Glutamatergic neuron (in vitro differentiated cells): Measurements from ENCODE around the gene RET. TPM values are rescaled to one million over a fixed set of nuclear protein-coding genes. Genes with fewer than 3 reads are reported as not detected.

ENCODE experiments used
- DNase-seq: peaks from one replicate; pipeline ENCODE4 v3.0.0; 2022
- H3K27ac Mint-ChIP-seq: one replicate; pipeline ENCODE4 v1.8.0; 2020; ENCODE audit warnings: mild to moderate bottlenecking, mixed read lengths, inconsistent platforms; ENCODE audit not compliant: unreplicated experiment
- H3K27me3 Mint-ChIP-seq: one replicate; pipeline ENCODE4 v1.8.0; 2020; ENCODE audit warnings: mild to moderate bottlenecking, moderate library complexity, mixed read lengths, inconsistent platforms; ENCODE audit not compliant: unreplicated experiment
- H3K36me3 Mint-ChIP-seq: one replicate; pipeline ENCODE4 v1.8.0; 2020; ENCODE audit warnings: mild to moderate bottlenecking, mixed read lengths, inconsistent platforms; ENCODE audit not compliant: unreplicated experiment
- H3K4me1 Mint-ChIP-seq: one replicate; pipeline ENCODE4 v1.8.0; 2020; ENCODE audit warnings: mild to moderate bottlenecking, low read depth, mixed read lengths, inconsistent platforms; ENCODE audit not compliant: unreplicated experiment
- H3K4me3 Mint-ChIP-seq: one replicate; pipeline ENCODE4 v1.8.0; 2020; ENCODE audit warnings: mild to moderate bottlenecking, mixed read lengths, inconsistent platforms; ENCODE audit not compliant: unreplicated experiment
- H3K9me3 Mint-ChIP-seq: one replicate; pipeline ENCODE4 v1.8.0; 2020; ENCODE audit warnings: mild to moderate bottlenecking, moderate library complexity, mixed read lengths, inconsistent platforms; ENCODE audit not compliant: unreplicated experiment
- total RNA-seq: library from RNA; stranded (reverse); fragmentation: NEBNext Ultra II Directional; extraction: Animal tissue kit (Norgen Biotek cat#: 25700); gene quantifications from one replicate; pipeline ENCODE4 v1.2.1, GENCODE V29; 2021; ENCODE audit not compliant: unreplicated experiment
- TF ChIP-seq, protein P1 (sequence below): fragments of 200-600 bp; sonication (generic); IDR thresholded peaks from one replicate; pipeline ENCODE4 v1.5.0; 2021; ENCODE audit not compliant: partially characterized antibody, unreplicated experiment

RET gene
- total RNA-seq, 1 donor from 2014 or later: 34.7 TPM

DNA sequence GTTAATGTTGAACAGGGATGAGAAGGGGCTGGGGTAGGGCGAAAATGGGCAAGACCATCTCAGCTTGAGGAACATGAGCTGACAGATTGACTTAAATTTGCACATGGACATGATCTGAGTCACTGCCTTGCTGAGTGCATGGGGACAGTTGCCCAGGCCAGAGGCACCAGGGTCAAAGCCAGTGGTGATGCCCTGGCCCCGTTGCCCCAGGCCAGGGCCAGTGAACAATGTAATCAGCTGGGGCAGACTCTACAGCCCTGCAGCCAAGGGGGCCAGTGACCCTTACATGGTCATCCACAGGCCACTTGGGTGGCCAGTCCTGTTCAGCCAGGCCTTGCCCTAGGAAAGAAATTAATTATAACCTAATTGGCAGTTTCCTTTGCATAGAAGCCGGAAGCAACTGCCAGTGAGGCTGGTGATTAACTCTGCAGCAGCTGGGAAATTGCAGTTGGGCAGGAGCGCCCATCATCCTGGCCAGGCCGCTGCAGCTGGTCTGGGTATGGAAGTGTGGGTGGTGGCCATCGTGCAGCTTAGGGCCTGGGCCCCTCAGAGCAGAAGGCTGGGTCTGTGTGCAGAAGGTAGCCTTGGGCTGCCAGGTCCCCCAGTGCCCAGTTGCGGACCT is 9.6 kb downstream of the RET start:
- Mint-ChIP-seq H3K4me1 (peaks cover 2% of the 10 kb centered on the region), H3K27me3 (peaks cover 17% of the 10 kb centered on the region), H3K36me3 (peaks cover 8% of the 10 kb centered on the region), H3K27ac (no peak overlapping the region), H3K4me3 (no peak overlapping the region), H3K9me3 (peaks cover 11% of the 10 kb centered on the region)
- DNase-seq: no peak
- TF ChIP-seq, protein P1, sequence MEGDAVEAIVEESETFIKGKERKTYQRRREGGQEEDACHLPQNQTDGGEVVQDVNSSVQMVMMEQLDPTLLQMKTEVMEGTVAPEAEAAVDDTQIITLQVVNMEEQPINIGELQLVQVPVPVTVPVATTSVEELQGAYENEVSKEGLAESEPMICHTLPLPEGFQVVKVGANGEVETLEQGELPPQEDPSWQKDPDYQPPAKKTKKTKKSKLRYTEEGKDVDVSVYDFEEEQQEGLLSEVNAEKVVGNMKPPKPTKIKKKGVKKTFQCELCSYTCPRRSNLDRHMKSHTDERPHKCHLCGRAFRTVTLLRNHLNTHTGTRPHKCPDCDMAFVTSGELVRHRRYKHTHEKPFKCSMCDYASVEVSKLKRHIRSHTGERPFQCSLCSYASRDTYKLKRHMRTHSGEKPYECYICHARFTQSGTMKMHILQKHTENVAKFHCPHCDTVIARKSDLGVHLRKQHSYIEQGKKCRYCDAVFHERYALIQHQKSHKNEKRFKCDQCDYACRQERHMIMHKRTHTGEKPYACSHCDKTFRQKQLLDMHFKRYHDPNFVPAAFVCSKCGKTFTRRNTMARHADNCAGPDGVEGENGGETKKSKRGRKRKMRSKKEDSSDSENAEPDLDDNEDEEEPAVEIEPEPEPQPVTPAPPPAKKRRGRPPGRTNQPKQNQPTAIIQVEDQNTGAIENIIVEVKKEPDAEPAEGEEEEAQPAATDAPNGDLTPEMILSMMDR: no peak

DNA sequence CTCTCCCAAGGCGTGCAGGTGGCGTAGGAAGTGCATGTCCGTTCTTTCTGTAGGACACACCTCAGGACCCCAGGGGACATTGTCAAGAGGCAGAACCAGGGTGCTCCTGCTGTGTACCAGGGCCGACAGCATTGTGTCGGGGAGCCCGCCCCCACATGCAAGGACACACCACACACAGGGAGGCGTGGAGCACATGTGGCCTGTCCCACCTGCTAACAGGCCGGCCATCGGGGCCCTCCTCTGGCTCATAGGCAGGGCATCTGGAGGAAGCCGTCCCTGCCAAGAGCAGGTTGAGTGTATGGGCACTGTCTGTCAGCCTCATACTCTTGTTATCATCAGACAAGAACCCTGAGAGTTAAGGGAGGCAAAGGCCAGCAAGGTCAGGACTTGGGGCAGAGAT is 12.7 kb downstream of the RET start:
- DNase-seq: no peak
- peaks cover 18% of the 10 kb centered on the region for H3K27me3 Mint-ChIP-seq
- peaks cover 12% of the 10 kb centered on the region for H3K4me1 Mint-ChIP-seq
- H3K27ac Mint-ChIP-seq: no peak overlapping the region
- peaks cover 9% of the 10 kb centered on the region for H3K36me3 Mint-ChIP-seq
- no peak overlapping the region for H3K4me3 Mint-ChIP-seq
- peaks cover 12% of the 10 kb centered on the region for H3K9me3 Mint-ChIP-seq
- TF ChIP-seq, protein P1: no peak

DNA sequence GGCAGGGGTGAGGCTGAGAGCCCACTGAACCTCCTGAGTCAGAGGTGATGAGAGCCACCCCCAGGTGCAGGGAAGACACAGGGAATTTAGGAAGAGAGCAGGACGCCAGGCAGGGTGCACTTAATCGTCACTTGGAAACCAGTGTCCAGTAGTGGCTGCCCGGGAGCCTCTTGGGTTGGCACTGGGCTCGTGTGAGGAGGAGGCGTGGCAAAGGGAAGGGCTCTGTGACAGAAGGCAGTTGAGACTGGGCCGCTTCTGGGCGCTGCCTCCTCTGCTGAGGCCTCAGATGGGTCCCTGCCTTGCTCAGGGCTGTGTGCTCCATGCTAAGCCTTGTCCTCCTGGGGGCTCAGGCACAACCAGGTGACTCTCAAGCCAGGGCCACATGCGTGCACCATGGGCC is 13.3 kb downstream of the RET start:
- peaks cover 12% of the 10 kb centered on the region for H3K36me3 Mint-ChIP-seq
- no peak for DNase-seq
- peaks cover 15% of the 10 kb centered on the region for H3K4me1 Mint-ChIP-seq
- H3K27ac Mint-ChIP-seq: no peak overlapping the region
- H3K27me3 Mint-ChIP-seq: peaks cover 20% of the 10 kb centered on the region
- H3K4me3 Mint-ChIP-seq: no peak overlapping the region
- TF ChIP-seq, protein P1: no peak
- peaks cover 15% of the 10 kb centered on the region for H3K9me3 Mint-ChIP-seq

DNA sequence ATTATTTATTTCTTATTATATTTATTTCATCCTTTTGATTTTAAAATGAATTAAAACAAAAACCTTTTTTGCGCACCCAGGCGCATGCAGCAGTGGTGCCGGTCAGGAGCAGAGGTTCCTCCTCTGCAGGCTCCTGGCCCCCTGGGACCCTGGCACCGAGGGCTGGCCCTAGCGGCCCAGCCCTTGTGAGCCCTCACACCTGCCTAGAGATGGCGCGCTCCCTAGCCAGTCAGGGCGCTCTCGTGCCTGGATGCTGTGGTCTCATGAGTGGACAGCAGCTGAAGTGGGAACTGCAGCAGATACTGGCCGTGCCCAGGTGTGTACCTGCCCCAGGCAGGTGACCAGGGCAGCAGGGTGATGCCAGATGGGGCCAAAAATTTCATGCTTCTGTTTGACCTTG is 13.8 kb downstream of the RET start:
- Mint-ChIP-seq H3K4me1 (peaks cover 15% of the 10 kb centered on the region), H3K27ac (no peak overlapping the region), H3K36me3 (peaks cover 12% of the 10 kb centered on the region), H3K4me3 (no peak overlapping the region), H3K27me3 (peaks cover 20% of the 10 kb centered on the region), H3K9me3 (peaks cover 15% of the 10 kb centered on the region)
- no peak for DNase-seq
- TF ChIP-seq, protein P1: no peak

DNA sequence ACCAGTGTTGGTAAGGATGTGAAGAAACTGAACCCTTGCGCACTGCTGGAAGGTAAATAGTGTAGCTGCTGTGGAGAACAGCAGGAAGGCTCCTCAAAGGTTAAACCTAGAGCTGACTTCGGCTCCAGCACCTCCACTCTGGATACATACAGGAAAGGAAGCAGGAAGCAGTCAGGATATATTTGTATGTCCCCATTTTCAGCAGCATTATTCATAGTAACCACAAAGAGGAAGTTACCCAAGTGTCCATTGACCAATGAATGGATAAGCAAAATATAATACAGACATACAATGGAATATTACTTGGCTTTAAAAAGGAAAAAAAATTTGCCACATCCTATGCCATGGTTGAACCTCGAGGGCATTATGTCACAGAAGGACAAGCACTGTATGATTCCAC is 15.0 kb downstream of the RET start:
- TF ChIP-seq, protein P1: no peak
- Mint-ChIP-seq H3K4me3 (no peak overlapping the region), H3K36me3 (peaks cover 12% of the 10 kb centered on the region), H3K27me3 (peaks cover 20% of the 10 kb centered on the region), H3K4me1 (peaks cover 15% of the 10 kb centered on the region), H3K27ac (no peak overlapping the region), H3K9me3 (peaks cover 15% of the 10 kb centered on the region)
- no peak for DNase-seq
